Muscle layer of duodenum (tissue), 2 donors: Measurements from ENCODE around the gene CYP1B1.
A peak's percentile ranks its signal among the peaks of the same experiment; 100 is the strongest.
"Not testable (repeated sequence)": the region's sequence is repeated elsewhere in the genome, so short reads cannot be mapped to it uniquely, and the experiment has no call there.

Experiments used
- H3K27ac ChIP-seq: one replicate; pipeline ENCODE4 v1.7.0; 2013; ENCODE audit warnings: mild to moderate bottlenecking, low read length
- H3K27me3 ChIP-seq: one replicate; pipeline ENCODE4 v1.7.0; 2013; ENCODE audit warnings: low read depth, mild to moderate bottlenecking, control low read depth, low read length
- H3K36me3 ChIP-seq, 2 donors: one replicate each; pipeline ENCODE4 v1.7.0; 2013; ENCODE audit warnings: low read length in 2 of 2, control low read depth in 1 of 2, mild to moderate bottlenecking in 1 of 2; ENCODE audit not compliant: insufficient read depth in 2 of 2, control insufficient read depth in 1 of 2
- H3K4me1 ChIP-seq, 2 donors: one replicate each; pipeline ENCODE4 v1.7.0; 2013; ENCODE audit warnings: low read length in 2 of 2, mild to moderate bottlenecking in 2 of 2, control low read depth in 1 of 2, moderate library complexity in 1 of 2; ENCODE audit not compliant: insufficient read depth in 2 of 2, control insufficient read depth in 1 of 2
- H3K4me3 ChIP-seq, 2 donors: one replicate each; pipeline ENCODE4 v1.7.0; 2013; ENCODE audit warnings: low read length in 2 of 2, low read depth in 1 of 2, mild to moderate bottlenecking in 1 of 2
- H3K9me3 ChIP-seq, 2 donors: one replicate each; pipeline ENCODE4 v1.7.0; 2013; ENCODE audit warnings: low read length in 2 of 2, control low read depth in 1 of 2, mild to moderate bottlenecking in 1 of 2; ENCODE audit not compliant: control insufficient read depth in 1 of 2
- donor health status: healthy.

The CYP1B1 gene

GRCh38 chr2:38111350-38111749 is 35.4 kb upstream of the CYP1B1 start:
- H3K4me3 ChIP-seq, H3K27me3 ChIP-seq, H3K27ac ChIP-seq, H3K9me3 ChIP-seq, H3K36me3 ChIP-seq: not testable (repeated sequence)
- peaks cover 0 to 12% of the 10 kb centered on the region in 2 donors for H3K4me1 ChIP-seq

DNA sequence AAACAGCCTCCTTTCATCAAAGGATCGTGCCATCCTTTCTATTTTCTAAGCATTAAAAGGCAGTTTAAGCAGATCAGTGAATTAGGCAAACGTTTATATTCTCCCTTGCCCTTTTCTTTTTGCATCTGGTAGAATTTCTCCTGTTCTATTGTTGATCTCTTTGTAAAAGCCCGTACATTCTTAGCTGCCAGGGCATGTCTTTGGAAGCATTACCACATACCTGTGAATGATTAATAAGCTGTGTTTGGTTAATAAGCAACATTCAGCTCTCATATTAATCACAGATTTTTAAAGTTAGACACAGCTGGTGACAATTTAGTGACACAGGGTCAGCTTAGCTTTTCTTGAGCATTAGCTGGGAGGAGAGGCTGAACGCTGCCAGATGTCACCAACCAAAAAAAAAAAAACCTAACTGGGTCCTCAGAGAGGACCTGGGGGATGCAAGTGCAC is 33.8 kb upstream of the CYP1B1 start:
- H3K27me3 ChIP-seq, result no peaks in the 10 kb centered on the region
- no peaks in the 10 kb centered on the region for H3K36me3 ChIP-seq
- H3K4me3 ChIP-seq, result no peak overlapping the region
- H3K4me1 ChIP-seq, result peaks cover 0 to 18% of the 10 kb centered on the region in 2 donors
- H3K9me3 ChIP-seq, result peaks cover 0 to 3% of the 10 kb centered on the region in 2 donors
- H3K27ac ChIP-seq, result peak overlapping the region; percentile 22

DNA sequence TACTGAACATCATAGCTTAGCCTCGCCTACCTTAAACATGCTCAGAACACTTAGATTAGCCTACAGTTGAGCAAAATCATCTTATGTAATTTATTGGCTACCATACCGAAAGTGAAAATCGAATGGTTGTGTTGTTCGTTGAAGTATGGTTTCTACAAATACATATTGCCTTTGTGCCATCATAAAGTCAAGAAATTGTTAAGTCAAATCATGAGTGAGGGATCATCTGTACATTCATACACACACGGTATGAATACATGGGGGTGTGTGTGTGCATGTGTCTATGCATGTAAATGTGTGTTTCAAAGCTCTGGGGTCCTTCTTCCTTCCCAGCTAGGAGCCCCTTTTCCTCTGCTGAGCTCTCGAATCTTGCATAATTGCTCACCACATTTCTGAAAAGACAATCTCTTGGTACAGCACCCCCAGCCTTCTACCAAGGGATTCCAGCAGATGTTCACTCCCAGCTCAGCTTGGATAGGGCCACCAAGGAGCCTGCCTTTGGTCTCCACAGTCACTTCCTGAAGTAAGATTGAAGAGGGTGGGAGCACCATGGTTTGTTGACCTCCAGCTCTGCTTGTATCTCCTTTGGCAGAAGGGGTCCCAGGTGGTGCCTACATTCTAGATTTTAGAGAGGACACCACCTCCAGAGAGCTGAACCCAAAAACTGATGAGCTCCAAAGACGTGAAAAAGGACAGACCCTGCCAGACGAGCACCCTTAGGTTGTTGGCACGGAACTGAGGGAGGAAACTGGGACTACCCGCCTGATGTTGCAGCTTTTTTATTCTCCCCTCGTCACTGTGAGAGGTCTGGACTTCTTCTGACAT is 33.2 kb upstream of the CYP1B1 start:
- peaks cover 0 to 18% of the 10 kb centered on the region in 2 donors for H3K4me1 ChIP-seq
- no peaks in the 10 kb centered on the region for H3K27me3 ChIP-seq
- H3K9me3 ChIP-seq, result peaks cover 0 to 6% of the 10 kb centered on the region in 2 donors
- no peak overlapping the region for H3K4me3 ChIP-seq
- H3K27ac ChIP-seq, result peak overlapping the region; percentile 22
- no peaks in the 10 kb centered on the region for H3K36me3 ChIP-seq

GRCh38 chr2:38107738-38108410 is 31.9 kb upstream of the CYP1B1 start:
- Histone ChIP-seq H3K9me3 (peaks cover 0 to 6% of the 10 kb centered on the region in 2 donors), H3K27me3 (no peaks in the 10 kb centered on the region), H3K4me3 (no peak overlapping the region), H3K4me1 (peaks cover 0 to 18% of the 10 kb centered on the region in 2 donors), H3K36me3 (no peaks in the 10 kb centered on the region), H3K27ac (no peak overlapping the region)

DNA sequence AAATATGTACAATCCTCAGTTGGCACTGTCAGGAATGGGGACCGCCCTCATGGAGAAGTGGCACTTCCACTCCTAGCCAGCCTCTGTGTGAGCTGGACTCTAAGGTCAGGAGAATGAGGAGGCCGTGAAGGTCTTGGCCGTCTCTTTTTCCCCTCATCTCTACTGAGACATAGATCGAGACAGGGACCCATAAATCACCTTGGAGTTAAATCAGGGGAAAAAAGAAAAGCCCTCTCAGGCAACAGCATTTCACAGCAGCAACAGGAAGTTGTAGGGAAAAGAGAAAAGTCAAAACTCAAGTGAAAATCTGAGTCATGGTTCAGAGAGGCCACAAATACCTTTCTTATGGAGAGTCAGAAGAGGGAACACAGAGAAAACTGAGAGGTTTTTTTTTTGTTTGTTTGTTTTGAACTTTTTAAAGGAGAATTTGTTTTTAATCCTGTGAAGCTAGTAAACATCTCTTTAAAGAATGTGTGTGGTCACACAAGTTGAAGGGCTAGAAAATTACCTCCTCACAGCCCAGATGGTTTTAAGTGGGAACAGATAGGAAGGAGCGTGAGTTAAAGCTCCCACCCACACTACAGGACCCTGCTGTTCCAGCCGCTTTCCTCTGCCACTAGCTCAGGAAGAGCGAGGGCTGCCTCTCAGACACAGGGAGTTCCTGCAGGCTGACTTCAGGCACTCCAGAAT is 30.6 kb upstream of the CYP1B1 start:
- Histone ChIP-seq H3K4me3 (no peak overlapping the region), H3K27ac (peak overlapping the region; percentile 83), H3K4me1 (peaks cover 0 to 18% of the 10 kb centered on the region in 2 donors), H3K27me3 (no peaks in the 10 kb centered on the region), H3K36me3 (no peaks in the 10 kb centered on the region), H3K9me3 (peaks cover 0 to 6% of the 10 kb centered on the region in 2 donors)

GRCh38 chr2:38105922-38106321 is 30.0 kb upstream of the CYP1B1 start:
- no peaks in the 10 kb centered on the region for H3K27me3 ChIP-seq
- peak overlapping the region; percentile 78 for H3K27ac ChIP-seq
- H3K9me3 ChIP-seq, result peaks cover 0 to 6% of the 10 kb centered on the region in 2 donors
- H3K4me1 ChIP-seq, result peaks cover 0 to 18% of the 10 kb centered on the region in 2 donors
- no peaks in the 10 kb centered on the region for H3K36me3 ChIP-seq
- H3K4me3 ChIP-seq, result no peak overlapping the region

- Histone ChIP-seq H3K27ac (no peak overlapping the region), H3K36me3 (no peaks in the 10 kb centered on the region), H3K4me1 (peaks cover 0 to 11% of the 10 kb centered on the region in 2 donors), H3K9me3 (peaks cover 0 to 6% of the 10 kb centered on the region in 2 donors), H3K4me3 (no peak overlapping the region), H3K27me3 (no peaks in the 10 kb centered on the region)
Measured at GRCh38 chr2:38104598-38104997, 28.6 kb upstream of the CYP1B1 start.

GRCh38 chr2:38100328-38100727 is 24.4 kb upstream of the CYP1B1 start:
- Histone ChIP-seq H3K9me3 (peaks cover 0 to 6% of the 10 kb centered on the region in 2 donors), H3K4me3 (no peak overlapping the region), H3K27me3 (no peaks in the 10 kb centered on the region), H3K36me3 (peaks cover 0 to 4% of the 10 kb centered on the region in 2 donors), H3K27ac (no peak overlapping the region), H3K4me1 (peaks cover 14 to 18% of the 10 kb centered on the region in 2 donors)

DNA sequence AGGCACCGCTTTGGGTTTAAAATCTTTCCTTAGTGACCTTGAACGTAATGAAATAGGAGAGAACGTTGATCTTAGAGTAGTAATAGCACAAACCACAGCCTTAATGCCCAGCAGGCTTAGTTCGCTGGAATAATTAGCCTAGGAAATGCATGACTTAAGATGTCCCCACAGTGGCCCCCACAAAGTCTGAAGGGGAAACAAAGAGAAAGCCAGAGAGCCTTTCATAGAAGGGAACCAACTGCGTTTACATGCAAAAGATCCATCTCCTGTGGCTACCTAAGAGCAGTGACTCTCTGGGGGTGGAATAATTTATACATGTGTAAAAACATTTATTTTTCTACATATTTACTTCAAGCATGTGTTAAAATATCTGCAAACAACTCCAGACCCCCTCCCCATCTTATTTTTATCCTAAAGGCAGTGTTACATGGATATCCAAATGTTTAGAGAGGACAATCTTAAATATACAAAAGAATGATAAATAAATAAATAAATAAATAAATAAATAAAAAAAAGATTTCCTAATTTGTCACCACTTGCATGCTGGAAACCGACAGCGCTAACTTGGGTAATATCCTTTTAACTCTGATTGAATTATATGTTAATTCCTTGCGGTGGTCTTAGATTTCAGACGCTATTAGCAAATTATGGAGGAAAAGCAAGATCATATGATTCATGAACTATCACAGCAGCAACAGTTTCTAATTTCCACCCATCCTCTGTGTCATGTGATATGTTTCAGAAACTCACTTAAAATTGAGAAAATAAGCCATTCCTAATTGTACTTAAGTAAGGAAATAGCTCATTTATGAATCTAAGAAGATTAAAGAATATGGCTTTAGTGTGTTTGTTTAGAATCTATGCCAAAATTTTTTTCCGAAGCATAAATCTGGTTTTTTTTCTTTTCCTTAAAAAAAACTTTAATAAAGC is 23.4 kb upstream of the CYP1B1 start:
- no peaks in the 10 kb centered on the region for H3K9me3 ChIP-seq
- peaks cover 14 to 18% of the 10 kb centered on the region in 2 donors for H3K4me1 ChIP-seq
- no peaks in the 10 kb centered on the region for H3K27me3 ChIP-seq
- no peak overlapping the region for H3K27ac ChIP-seq
- peaks cover 0 to 4% of the 10 kb centered on the region in 2 donors for H3K36me3 ChIP-seq
- H3K4me3 ChIP-seq, result peak overlapping the region; percentile 7 to 45

DNA sequence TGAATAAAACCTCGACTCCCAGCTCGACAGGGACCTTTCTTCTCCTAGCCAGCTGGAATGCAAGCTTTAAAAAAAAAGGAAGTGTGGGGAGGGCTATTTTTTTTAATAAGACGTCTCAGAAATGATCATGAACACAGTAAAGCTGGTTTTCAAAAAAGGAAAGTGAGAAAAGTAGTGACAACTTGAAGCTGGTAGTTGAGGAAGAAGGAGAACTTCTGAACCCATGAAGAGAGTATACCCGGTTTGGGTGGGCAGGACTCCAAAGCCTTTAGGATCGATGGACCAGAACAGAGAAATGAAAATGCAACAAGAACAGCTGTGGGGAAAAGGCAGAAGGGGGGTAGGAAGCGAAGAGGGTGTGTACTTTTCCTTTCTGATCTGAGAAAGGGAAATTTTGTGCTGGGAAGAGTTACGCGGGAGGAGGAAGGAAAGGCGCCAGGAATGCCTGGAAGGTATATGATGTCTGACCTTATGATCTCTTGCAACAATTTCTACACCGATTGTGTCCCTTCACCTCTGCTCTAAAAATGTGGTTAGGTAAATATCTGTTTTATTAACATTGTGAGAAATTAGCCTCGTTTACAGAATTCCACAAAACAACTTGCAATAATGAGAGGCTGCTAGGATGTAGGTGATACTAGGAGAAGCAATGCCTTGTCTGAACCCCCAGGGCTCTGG is 22.6 kb upstream of the CYP1B1 start:
- Histone ChIP-seq H3K9me3 (no peaks in the 10 kb centered on the region), H3K4me3 (peak overlapping the region; percentile 7 to 45), H3K27ac (peak overlapping the region; percentile 67), H3K27me3 (no peaks in the 10 kb centered on the region), H3K36me3 (peaks cover 0 to 4% of the 10 kb centered on the region in 2 donors), H3K4me1 (peaks cover 16 to 18% of the 10 kb centered on the region in 2 donors)
